NCI-H1105 (cell line): ENCODE measurements around the gene PCDHA1.

Experiments used
- DNase-seq: peaks from one replicate; lab custom pipeline; 2025; lab: John Stamatoyannopoulos, UW

Gene PCDHA1

DNA sequence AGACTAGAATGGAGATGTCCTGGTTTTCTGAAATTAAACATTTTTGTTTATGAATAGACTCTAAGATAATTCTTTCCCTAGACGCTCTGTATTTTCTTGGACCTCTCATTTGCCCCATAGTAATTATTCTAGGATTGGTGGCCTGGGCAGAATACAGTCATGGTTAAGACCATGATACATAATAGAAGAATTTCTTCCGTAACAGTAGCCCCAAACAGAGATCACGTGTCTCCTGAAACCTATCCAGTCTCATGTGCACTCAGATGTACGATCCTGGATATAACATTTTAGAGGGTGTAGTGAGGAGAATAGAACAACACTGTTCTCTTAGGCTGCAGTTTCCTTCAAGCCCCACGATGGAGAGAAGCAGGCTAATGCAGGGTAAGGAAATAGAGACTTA, 202.7 kb downstream of the PCDHA1 start:
- no peak for DNase-seq

DNA sequence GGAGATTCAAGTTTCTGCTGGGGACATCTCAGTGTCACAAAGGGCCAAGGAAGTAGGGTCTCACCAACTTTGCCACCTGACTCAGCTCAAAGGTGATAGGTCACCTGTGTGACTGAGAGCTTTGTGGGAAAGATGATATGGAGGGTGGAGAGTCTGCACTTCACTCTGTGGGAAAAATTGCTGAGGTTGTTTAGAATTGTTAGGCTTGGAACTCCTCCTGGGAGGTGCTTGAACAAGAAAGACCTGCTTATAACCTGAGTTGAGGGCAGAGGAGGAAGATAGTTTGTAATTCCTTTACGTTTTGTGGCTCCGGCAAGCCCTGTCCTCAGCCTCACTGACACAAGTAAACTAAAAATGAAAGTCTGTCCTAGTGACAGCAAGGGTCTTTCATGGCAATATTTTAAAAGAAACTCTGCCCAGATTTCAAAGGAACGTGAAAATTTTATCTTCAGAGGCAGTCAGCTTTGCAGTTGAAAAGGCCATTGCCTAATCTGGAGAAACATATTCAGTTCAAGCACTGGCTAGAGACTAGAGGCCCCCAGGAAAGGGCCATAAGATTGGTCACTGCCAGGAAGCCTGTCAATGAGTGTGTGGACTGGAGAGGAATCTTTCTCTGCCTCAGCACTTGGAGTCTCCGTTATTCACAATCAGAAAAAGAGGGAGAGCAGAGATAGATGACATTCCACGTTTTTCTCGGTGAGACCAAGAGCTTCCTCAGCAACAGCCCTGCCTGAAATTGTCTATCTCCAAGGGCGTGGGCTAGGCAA, 203.5 kb downstream of the PCDHA1 start:
- DNase-seq, result no peak

DNA sequence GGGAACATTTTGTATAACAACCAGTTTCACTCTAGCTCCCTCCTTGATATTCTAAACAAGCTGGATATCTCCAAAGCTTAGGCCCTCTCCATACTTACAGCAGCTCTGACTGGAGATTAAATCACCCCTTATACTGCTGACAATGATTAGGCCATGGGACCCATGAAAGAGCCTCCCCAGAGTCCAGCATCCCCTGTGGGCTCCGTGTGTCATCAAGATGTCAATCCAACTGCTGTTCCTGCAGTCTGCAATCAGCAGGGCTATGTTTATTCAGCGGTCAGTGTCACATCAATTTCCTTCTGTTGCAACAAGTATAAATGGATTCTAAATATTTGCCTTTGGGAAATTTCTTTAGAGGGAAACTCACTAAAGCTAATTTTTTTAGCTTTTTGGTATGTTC, 206.9 kb downstream of the PCDHA1 start:
- DNase-seq, result no peak

DNA sequence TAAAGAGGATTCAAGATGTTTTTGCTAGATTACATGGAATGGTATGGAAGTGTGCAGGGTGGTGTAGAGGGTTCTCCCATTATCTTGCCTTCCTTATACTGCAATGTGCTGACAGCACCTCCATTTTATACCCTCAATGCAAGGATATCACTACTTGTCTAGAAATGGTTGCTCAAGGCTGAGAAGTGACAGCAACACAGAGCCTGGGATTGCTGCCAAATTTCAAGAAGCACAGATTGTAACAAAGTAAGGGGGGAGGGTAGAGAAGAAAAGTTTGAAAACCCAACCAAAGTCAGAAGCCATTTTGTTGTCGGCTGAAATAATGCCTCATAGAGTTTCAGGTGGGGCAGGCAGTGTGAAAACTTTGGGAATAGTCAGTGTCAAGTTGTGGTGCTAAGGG, 210.1 kb downstream of the PCDHA1 start:
- no peak for DNase-seq

DNA sequence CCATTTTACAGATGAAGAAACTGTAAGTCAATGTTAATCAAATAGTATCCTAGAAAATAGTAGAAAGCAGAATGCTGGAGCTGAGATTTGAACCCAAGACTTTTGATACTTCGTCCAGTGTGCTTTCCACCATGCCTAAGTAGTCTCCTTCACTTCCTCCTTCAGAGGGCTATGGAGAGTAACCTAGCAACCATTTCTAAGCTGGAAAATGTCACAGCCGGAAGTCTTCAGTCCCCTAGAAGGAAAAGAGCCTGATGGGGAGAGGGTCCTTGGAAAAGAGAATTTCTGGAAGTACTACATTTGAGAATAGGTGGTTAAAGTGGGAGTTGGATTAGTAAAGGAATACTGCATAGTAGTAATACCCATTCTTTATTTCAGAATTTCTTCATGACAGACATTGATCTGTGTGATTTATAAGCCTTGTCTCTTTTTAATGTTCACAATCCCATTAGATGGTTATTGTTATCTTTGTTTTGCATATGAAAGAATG, 213.0 kb downstream of the PCDHA1 start:
- no peak for DNase-seq

DNA sequence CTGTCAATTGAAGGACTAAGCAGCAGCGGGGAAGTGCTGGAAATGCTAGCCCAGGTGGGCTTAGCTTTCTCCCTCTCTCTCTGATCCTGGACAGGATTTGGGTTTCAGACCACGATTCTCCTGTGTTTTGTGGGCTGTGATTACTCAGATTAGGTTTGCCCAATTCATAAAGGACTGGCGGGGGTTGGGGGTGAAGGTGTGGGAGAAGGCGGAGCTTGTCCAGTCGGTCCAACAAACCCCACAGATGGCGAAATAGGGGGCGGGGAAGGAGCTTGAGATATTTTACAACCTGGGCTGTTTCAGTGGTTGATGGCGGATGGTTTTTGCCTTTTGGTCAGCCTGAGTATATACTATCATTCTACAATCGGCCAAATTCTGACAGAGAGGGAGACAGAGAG, 215.5 kb downstream of the PCDHA1 start:
- DNase-seq, result peak; percentile 48

DNA sequence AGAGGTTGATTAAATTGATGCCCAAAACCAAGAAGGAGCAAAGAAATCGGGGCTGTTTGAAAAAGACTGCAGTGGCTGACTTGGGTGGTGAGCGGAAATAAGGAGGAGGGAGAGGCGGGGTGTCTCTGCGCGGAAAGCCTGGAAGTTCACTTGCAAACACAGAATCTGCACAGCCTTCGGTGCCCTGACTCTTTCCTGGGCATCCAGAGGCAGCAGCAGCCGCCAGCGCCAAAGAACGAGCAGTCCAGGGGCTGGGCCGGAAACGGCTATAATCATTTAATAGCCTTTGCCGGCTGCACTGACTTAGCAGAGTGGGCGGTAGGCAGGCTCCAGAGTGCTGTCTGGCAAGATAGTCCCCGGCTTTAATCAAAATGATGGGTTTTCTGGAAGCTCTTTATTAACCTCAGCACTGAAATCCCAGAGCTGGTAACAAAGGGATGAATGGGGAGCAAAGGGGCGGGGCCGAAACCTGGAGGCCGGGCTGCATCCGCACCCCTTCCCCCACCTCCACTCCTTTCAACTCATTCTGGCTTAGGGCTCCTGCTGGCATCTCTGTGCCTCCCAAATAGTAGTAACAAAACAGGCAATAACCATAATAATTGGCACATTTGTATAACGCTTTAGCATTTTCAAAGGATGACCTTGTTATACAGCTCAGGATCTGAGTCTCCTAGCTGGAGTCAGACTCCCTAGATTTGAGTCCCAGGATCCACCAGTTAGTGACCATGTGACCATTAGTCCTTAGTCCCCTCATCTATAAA, 216.1 kb downstream of the PCDHA1 start:
- DNase-seq, result peak; percentile 68

DNA sequence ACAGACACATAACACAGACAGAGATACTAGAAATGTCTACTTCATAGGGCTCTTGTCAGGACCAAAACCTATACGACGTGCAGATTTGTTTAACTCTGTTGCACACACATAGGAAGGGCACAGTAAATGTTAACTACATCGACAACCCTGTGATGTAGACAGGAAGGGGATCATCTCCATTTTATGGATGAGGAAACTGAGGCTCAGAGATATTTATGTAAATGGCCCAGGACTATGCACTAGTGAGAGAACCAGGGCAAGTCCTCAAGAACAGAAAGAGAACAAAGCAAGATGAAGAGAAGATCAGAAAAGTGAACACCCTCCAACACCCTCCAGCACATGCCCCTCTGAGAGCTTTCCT, 216.6 kb downstream of the PCDHA1 start:
- no peak for DNase-seq

DNA sequence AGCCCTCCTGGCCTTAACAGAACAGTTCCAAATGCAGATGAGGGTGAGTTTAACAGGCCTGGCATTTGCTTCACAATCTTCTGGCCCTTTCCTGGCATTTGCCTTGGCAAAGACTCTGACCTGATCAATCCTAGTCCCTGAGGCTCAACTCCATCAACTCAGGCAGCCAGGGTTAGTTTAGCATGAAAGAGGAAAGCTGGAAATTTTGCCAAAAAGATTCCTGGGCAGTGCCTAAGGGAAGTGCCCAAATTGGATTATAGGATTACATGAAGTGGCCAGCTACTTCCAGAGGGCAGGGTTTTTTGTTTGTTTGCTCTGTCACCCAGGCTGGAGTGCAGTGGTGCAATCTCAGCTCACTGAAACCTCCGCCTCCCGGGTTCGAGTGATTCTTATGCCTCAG, 217.1 kb downstream of the PCDHA1 start:
- DNase-seq, result no peak

DNA sequence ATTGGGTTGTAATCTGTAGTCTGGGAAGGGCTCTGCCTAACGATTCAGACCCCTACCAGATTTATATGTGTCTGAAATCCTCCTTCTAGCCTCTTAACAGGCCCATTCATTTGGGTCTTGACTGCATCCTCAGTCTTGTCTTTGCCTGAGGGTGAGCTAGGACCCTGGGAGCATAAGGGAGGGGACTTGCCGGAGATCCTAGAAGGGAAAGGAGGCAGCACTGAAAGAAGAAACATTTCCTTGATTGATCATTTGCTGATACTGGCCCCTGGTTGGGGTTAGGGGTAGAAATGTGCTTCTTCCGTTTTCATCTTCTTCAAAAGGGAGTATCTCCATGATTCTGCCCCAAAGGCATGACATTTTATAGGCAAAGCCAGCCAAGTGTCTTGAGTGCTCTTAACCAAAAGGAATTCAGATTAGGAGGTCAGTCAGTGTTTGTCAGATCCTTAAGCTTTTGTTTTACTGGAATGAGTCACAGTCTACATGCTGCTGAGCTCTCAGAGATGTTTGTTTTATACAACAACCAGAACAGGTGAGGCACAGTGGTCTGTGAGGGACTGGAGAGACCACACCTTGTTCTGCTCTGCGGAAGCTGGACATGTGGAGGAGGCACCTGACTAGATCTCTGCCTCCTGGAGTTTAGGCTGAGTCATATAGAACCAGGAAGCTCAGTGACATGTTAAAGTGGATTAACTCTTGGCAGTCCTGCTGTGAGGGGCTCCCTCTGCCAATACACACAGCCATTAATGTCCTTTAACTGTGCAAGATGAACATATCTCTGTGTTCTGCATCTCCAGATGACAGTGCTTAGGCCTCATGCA, 218.1 kb downstream of the PCDHA1 start:
- DNase-seq, result no peak

DNA sequence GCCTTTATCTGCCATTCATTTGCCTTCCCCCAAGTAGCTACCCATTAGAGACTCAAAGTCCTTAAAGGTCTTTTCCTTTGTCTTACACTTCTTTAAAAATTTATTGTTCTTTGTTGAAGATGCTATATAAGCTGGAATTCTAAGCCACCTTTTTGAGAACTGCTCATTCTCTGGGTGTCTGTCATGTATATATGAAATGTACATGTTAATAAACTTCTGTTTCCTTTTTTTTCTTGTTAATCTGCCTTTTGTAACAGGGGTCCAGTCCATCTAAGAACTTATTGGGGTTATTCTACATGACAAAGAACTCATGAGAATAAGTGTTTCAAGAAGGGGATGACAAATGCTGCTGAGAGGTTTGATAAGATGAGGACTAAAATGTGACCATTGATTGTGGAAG, 221.9 kb downstream of the PCDHA1 start:
- no peak for DNase-seq

DNA sequence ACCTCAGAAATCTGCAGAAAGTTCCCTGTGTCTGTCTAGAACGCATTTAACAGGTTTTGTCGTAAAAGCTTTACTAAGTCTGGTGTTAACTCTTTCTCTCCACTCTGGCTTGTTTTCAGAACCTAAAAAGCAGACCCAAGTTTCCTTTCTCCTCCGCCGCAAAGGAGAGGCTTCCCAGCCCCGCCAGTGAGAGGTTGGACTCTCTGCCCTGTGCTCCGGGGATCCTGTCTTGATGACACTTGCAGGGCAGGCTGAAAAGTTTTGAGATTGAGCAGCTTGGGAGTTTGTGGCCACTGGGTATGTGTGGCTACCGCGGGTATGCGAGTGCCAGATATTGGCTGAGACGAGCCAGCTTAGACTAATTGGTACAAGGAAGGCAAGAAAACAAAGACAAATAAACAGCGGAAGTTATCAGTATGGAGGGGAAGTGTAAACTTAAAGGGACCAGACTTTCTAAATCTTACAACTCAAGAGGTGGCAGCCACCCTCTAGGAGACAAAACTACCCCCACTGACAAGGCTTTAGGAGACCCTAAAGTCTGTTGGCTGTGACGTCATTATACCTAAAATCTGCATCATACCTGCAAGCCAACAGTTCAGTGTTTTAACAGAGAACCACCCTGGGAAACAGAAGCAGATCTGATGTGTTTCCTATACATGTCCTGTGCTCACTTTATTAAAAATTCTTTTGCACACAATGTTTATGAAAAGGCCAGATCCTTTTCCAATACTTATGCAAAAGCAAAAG, 224.3 kb downstream of the PCDHA1 start:
- DNase-seq, result no peak

DNA sequence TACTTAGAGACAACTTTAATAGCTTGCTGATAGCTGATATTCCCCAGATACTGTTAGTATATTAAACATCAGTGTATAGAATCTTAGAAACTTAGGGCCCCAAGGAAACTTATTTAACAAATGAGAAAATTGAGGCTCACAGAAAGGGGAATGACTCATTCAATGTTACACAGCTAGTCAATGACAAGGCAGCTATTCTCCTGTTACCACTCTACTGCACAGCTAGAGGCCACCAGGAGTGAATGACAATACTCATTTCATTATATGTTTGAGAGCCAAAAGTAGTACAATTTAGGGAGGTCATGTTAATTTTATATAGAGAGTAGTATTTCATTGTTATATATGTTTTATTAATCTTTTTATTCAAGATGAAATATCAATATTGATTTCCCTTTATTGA, 232.0 kb downstream of the PCDHA1 start:
- no peak for DNase-seq

DNA sequence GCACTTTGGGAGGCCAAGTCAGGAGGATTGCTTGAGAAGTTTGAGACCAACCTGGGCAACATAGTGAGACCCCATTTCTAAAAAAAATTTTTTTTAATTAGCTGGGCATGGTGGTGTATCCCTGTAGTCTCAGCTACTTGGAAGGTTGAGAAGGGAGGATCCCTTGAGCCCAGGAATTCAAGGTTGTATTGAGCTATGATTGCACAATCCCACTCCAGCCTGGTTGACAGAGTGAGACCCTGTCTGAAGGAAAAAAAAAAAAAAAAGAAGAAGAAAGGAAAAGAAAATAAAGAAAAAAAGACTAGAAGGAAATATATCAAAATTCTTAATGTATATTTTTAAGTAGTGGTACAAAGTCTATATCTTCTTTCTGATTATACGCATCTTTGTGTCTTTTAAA, 236.4 kb downstream of the PCDHA1 start:
- no peak for DNase-seq

DNA sequence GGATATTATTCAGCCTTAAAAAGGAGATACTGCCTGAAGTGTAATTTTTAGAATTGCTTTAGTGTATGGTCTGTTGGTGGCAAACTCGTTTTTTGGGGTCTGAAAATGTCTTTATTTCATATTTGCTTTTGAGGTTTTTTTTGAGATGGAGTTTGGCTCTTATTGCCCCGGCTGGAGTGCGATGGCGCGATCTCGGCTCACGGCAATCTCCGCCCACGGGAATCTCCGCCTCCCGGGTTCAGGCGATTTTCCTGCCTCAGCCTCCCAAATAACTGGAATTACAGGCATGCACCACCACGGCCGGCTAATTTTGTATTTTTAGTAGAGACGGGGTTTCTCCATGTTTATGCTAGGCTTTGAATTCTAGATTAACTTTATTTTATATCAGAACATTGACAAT, 245.1 kb downstream of the PCDHA1 start:
- no peak for DNase-seq

DNA sequence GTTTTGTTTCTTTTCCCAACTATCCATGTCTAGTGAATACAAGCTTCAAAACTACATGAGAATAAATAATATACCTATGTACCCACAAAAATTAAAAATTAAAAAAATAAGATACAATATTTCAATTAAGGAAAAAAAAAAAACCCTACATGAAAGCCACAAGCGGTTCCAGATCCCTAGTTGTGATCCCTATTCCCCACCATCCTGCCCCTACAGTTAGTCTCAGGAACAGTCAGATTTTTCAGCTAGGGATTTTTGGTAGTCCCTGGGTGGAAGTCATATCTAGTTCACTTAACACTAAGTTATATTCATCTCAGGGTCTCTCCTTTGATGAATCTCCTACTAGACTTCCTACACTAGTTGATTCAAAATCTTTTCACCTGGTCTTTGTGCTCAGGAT, 246.7 kb downstream of the PCDHA1 start:
- no peak for DNase-seq

DNA sequence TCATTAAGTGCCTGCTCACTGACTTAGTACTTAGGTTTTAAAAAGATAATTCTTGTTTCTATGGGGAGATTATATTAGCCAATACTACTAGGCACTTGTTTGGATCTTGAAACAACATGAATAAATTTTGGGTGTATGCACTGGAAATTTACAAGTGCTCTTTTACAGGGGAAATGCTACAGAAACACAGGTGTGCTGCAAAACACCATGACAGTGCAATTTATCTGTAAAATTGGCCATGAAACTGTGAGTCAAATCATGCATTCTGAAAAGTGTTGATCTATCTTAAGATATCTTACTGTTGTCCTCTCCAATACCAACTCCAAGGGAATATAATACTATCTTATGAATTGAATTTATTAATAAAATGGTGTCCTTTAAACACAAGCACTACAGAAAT, 253.1 kb downstream of the PCDHA1 start:
- no peak for DNase-seq

DNA sequence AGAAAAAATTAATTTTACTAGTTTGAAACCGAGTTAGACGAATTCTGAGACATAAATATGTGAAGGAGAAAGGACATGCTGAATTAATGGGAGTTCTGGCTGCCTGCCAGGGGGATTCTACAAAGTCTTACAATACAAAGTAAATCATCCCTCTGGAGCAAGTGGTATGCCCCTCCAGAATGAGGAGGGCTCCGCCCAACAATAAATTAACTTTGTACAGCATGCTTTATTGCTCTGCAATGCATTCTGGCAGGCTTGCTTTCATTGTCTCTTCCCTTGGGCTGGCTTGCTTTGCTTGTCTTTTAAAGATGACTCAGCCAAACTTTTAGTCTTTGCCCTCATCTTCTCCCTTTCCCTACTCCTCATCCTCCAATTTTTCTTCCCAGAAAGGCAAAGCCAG, 253.6 kb downstream of the PCDHA1 start:
- peak; percentile 57 for DNase-seq

DNA sequence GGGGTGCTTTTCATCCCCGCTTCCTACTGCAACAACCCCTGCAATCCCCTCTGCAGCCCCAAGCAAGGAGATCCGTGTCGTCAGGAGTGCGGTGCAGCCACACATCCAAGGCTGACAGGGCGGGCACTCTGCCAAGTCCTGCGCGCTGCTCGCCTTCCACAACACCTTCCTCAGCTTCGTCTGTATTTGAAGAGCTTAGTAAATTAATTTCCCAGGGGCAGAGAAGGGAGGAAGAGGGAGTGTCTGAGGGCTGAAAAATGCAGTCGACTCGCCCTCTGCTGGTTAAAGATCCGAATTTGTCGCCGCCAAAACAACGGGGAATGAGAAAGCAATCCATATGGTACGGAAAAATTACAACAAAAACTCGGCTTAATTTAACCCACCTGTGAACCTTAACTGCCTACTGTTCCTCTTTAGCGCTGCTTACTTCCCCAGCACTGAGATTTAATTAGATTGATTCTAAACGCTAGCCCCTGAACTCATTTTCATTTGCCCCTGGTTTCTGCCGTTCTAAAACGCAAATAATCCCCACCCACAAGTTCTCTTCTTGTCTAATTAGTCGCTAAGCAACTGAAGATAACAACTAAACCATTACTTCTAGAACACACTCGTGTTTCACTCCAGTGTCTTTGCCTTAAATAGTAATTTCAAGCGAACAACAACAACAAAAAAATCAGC, 254.3 kb downstream of the PCDHA1 start:
- DNase-seq, result peak; percentile 84

DNA sequence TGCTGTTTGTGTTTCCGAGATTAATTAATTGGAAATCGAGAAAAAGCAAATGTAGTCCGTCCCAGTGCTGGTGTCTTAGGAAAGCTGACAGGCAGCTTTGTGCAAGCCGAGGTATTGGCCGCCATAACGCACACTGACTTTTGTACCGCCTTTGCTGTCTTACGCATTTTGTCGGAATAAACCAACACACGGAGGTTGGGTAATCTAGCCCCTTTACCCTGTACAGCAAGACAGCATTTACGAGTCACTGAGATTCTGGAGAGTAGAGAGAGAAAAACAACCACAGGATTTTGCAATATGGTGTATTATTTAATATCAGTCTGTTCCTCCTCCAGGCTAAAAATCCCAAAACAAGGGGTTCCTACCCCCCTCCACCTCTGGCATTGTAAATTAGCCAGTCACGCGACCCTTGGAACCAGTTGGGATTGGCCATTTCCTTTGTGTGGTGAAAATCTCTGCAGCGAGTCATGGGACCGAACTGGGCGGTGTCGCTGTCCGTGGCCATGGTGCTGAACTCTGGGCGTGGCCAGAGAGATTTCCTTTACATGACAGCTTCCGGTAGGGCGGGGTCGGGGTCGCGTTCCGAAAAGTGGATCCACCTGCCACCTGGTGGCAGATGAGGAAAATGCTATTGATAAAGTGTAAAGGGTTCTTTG, 255.0 kb downstream of the PCDHA1 start:
- peak; percentile 91 for DNase-seq

DNA sequence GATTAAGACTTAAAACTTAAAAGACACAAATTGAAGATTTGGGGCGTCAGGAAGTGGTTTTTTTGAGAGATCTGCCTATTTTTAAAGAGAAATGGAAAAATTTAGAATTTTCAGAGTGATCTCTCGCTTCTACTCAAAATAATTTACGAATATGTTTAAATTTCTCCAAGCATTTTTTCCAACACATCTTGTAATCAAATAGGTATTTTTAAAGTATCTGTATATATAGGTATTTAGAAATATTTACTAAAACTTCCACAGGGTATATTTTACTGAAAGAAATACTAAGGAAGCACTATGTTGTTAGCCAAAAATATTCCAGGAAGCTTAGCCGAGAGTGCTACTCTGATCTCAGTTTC, 255.5 kb downstream of the PCDHA1 start:
- DNase-seq, result no peak
